H1 (cell line): ENCODE data around the gene SRSF7. TPM values are rescaled to one million over a fixed set of nuclear protein-coding genes. Genes with fewer than 3 reads are reported as not detected.

Experiments
- ASH2L ChIP-seq: fragments of 200-600, 300-600 bp; sonication (generic); IDR thresholded peaks from one replicate; pipeline ENCODE4 v1.7.1; 2017; ENCODE audit warnings: low read length
- CHD7 ChIP-seq: fragments of 300-600 bp; sonication (generic); IDR thresholded peaks from 2 replicates; pipeline ENCODE4 v1.7.1; 2012; ENCODE audit warnings: low read length, moderate library complexity, mild to moderate bottlenecking, inconsistent platforms; ENCODE audit not compliant: insufficient replicate concordance
- E2F6 ChIP-seq: IDR thresholded peaks from 2 replicates; pipeline ENCODE4 v1.6.1; 2012; ENCODE audit warnings: inconsistent platforms
- GABPA ChIP-seq: IDR thresholded peaks from 2 replicates; pipeline ENCODE4 v1.6.1; 2011; ENCODE audit warnings: mild to moderate bottlenecking, low read length, moderate library complexity, borderline replicate concordance; ENCODE audit not compliant: insufficient read depth
- JUN ChIP-seq: IDR thresholded peaks from 2 replicates; pipeline ENCODE4 v1.6.1; 2011; ENCODE audit warnings: low read depth, mild to moderate bottlenecking, improper control_type of control experiment, low read length
- KDM1A ChIP-seq: fragments of 200-600, 300-600 bp; sonication (generic); IDR thresholded peaks from 2 replicates; pipeline ENCODE4 v1.7.1; 2016; ENCODE audit warnings: mild to moderate bottlenecking, low read length, borderline replicate concordance
- MAFK ChIP-seq: IDR thresholded peaks from 2 replicates; pipeline ENCODE4 v1.6.1; 2012; ENCODE audit warnings: low read depth, mild to moderate bottlenecking, improper control_type of control experiment, low read length
- RBBP5 ChIP-seq: IDR thresholded peaks from 2 replicates; pipeline ENCODE4 v1.7.1; 2012; ENCODE audit warnings: low read depth, mild to moderate bottlenecking, inconsistent platforms, low read length, moderate library complexity, borderline replicate concordance
- SAP30 ChIP-seq: fragments of 300-600 bp; sonication (generic); IDR thresholded peaks from 2 replicates; pipeline ENCODE4 v1.7.1; 2012; ENCODE audit warnings: low read length, moderate library complexity, mild to moderate bottlenecking, inconsistent platforms; ENCODE audit not compliant: insufficient read depth, insufficient replicate concordance
- SP1 ChIP-seq: IDR thresholded peaks from 2 replicates; pipeline ENCODE4 v1.6.1; 2011; ENCODE audit warnings: low read depth, low read length
- TBP ChIP-seq: IDR thresholded peaks from 2 replicates; pipeline ENCODE4 v1.6.1; 2011; ENCODE audit warnings: low read depth, low read length, improper control_type of control experiment
- polyA plus RNA-seq, 7 experiments: library from polyadenylated mRNA; depleted of rRNA in 3 of 7; stranded (reverse) in 5 of 7; unstranded in 2 of 7; fragments of >200 nt in 5 of 7; fragments of 200-250 nt in 2 of 7; gene quantifications; 1 replicate in 5 of 7; 2 replicates in 1 of 7; 4 replicates in 1 of 7; pipeline versions ENCODE4 v1.2.1 to v1.2.3, GENCODE V29; 2011 to 2013; ENCODE audit warnings: missing spikeins in 2 of 7, mixed read lengths in 2 of 7
- total RNA-seq: library from RNA; stranded (reverse); fragmentation: NEBNext Ultra II Directional; extraction: Animal tissue kit (Norgen Biotek cat#: 25700); gene quantifications from 2 replicates; pipeline ENCODE4 v1.2.1, GENCODE V29; 2021

SRSF7 gene
- total and polyA plus RNA-seq, 2 of the 8 experiments (the other 6 are each of a cell fraction or from before 2014, with no cell fraction given) = 370 to 415 TPM

GRCh38 chr2:38739524-38739923, 11.6 kb downstream of the SRSF7 start (continued):
- no peak for TF ChIP-seq CHD7
- no peak for TF ChIP-seq SP1
- TF ChIP-seq GABPA = no peak
- no peak for TF ChIP-seq TBP
- no peak for TF ChIP-seq JUN
- no peak for TF ChIP-seq SAP30
- TF ChIP-seq MAFK = no peak
- no peak for TF ChIP-seq E2F6
- TF ChIP-seq ASH2L = no peak
- no peak for TF ChIP-seq RBBP5
- TF ChIP-seq KDM1A = no peak
